GM23248 (cell line): Measurements from ENCODE around the gene SCP2. TPM values are rescaled to one million over a fixed set of nuclear protein-coding genes. Genes with fewer than 3 reads are reported as not detected.

ENCODE experiments used
- DNase-seq: peaks from one replicate; pipeline ENCODE4 v3.0.0-alpha.2; 2015
- H2AFZ ChIP-seq: fragments of 200-600 bp; sonication (generic); 2 replicates; pipeline ENCODE4 v1.6.1; 2016; ENCODE audit warnings: antibody characterized with exemption
- H3F3A ChIP-seq: fragments of 200-600 bp; sonication (generic); 2 replicates; pipeline ENCODE4 v1.6.1; 2016; ENCODE audit warnings: mild to moderate bottlenecking, antibody characterized with exemption, mixed run types; ENCODE audit not compliant: insufficient read depth
- H3K27ac ChIP-seq: fragments of 200-600 bp; sonication (generic); 2 replicates; pipeline ENCODE4 v1.5.1; 2016; ENCODE audit warnings: mild to moderate bottlenecking
- H3K27me3 ChIP-seq: fragments of 200-600 bp; sonication (generic); replicated peaks from 2 replicates; pipeline ENCODE4 v1.6.1; 2016; ENCODE audit warnings: mild to moderate bottlenecking; ENCODE audit not compliant: insufficient read depth
- H3K36me3 ChIP-seq: fragments of 200-600 bp; sonication (generic); 2 replicates; pipeline ENCODE4 v1.6.1; 2016; ENCODE audit warnings: low read depth, mild to moderate bottlenecking
- H3K4me1 ChIP-seq: fragments of 200-600 bp; sonication (generic); 2 replicates; pipeline ENCODE4 v1.6.1; 2016; ENCODE audit warnings: mild to moderate bottlenecking; ENCODE audit not compliant: insufficient read depth
- H3K4me2 ChIP-seq: fragments of 200-600 bp; sonication (generic); one replicate; pipeline ENCODE4 v1.6.1; 2016; ENCODE audit warnings: mild to moderate bottlenecking; ENCODE audit not compliant: unreplicated experiment
- H3K4me3 ChIP-seq: fragments of 200-600 bp; sonication (generic); 2 replicates; pipeline ENCODE4 v1.5.1; 2016; ENCODE audit warnings: mild to moderate bottlenecking
- H3K79me2 ChIP-seq: fragments of 200-600 bp; sonication (generic); 2 replicates; pipeline ENCODE4 v1.6.1; 2016; ENCODE audit warnings: mild to moderate bottlenecking; ENCODE audit not compliant: insufficient read depth
- H3K9ac ChIP-seq: fragments of 200-600 bp; sonication (generic); 2 replicates; pipeline ENCODE4 v1.6.1; 2016; ENCODE audit warnings: mild to moderate bottlenecking
- H3K9me2 ChIP-seq: fragments of 200-600 bp; sonication (generic); 2 replicates; pipeline ENCODE4 v1.6.1; 2016; ENCODE audit warnings: mixed run types, mild to moderate bottlenecking, moderate library complexity; ENCODE audit not compliant: insufficient read depth
- H3K9me3 ChIP-seq: fragments of 200-600 bp; sonication (generic); one replicate; pipeline ENCODE4 v1.6.1; 2017; ENCODE audit warnings: low read depth
- H4K20me1 ChIP-seq: fragments of 200-600 bp; sonication (generic); 2 replicates; pipeline ENCODE4 v1.6.0; 2016; ENCODE audit not compliant: insufficient read depth
- EZH2 ChIP-seq: fragments of 200-600 bp; sonication (generic); IDR thresholded peaks from 2 replicates; pipeline ENCODE4 v1.6.1; 2018; ENCODE audit warnings: antibody characterized with exemption, mild to moderate bottlenecking; ENCODE audit not compliant: insufficient read depth, poor library complexity, severe bottlenecking
- EZH2phosphoT487 ChIP-seq: fragments of 200-600 bp; sonication (generic); IDR thresholded peaks from 2 replicates; pipeline ENCODE4 v1.6.1; 2018; ENCODE audit warnings: antibody characterized with exemption, moderate library complexity, mild to moderate bottlenecking, low read depth; ENCODE audit not compliant: insufficient read depth
- WGBS, 2 experiments: methylation state at CpG; one replicate each; pipeline ENCODE4 v1.1.6; 2015 to 2017; ENCODE audit warnings: low lambda C conversion rate in 2 of 2, low coverage in 1 of 2; ENCODE audit errors: missing lambda C conversion rate in 2 of 2; 5-methylcytosine and 5-hydroxymethylcytosine counted together
- in situ Hi-C: fragments of 300-500 bp; cut with MboI; formaldehyde crosslinking; loops from 2 replicates; pipeline ENCODE4 v1.15.0; 2020
- polyA plus RNA-seq: library from polyadenylated mRNA; unstranded; fragments of >200 nt; fragmentation: Nextera tagmentation; extraction: Ambion mirVana; gene quantifications from 2 replicates; pipeline ENCODE4 v1.2.1, GENCODE V29; 2016
- total RNA-seq: library from RNA; depleted of rRNA; stranded (reverse); fragments of >200 nt; shearing (Covaris generic); gene quantifications from 2 replicates; pipeline ENCODE4 v1.2.3, GENCODE V29; 2014

Gene SCP2
- total and polyA plus RNA-seq, 2 experiments from 2014 or later, result 209 to 257 TPM

- Histone ChIP-seq H3F3A (peaks cover 68% of the 10 kb centered on the region), H3K4me1 (peaks cover 45% of the 10 kb centered on the region), H3K36me3 (peaks cover 12% of the 10 kb centered on the region), H3K9me3 (no peaks in the 10 kb centered on the region), H3K27me3 (no peaks in the 10 kb centered on the region), H3K79me2 (peaks cover 24% of the 10 kb centered on the region), H3K27ac (no peak overlapping the region), H2AFZ (no peak overlapping the region), H4K20me1 (no peaks in the 10 kb centered on the region), H3K9me2 (no peaks in the 10 kb centered on the region), H3K9ac (no peak overlapping the region), H3K4me3 (no peak overlapping the region), H3K4me2 (no peak overlapping the region)
- in situ Hi-C loops, result no loop called here
- WGBS, 2 experiments, result 97% methylated on average over 5 of the region's 5 CpGs
- no peak for DNase-seq
- TF ChIP-seq EZH2 (no peak), EZH2phosphoT487 (no peak)
Measured at GRCh38 chr1:53044926-53045325, 117.8 kb downstream of the SCP2 start.

GRCh38 chr1:53046930-53047329 lies 119.9 kb downstream of the SCP2 start:
- Histone ChIP-seq H2AFZ (no peak overlapping the region), H3K36me3 (peaks cover 27% of the 10 kb centered on the region), H3K27me3 (no peaks in the 10 kb centered on the region), H3K4me2 (peak overlapping the region; percentile 37), H3K79me2 (peaks cover 24% of the 10 kb centered on the region), H3F3A (peaks cover 60% of the 10 kb centered on the region), H3K4me3 (no peak overlapping the region), H3K9me3 (no peaks in the 10 kb centered on the region), H3K9ac (no peak overlapping the region), H4K20me1 (no peaks in the 10 kb centered on the region), H3K4me1 (peaks cover 45% of the 10 kb centered on the region), H3K9me2 (no peaks in the 10 kb centered on the region), H3K27ac (peak overlapping the region; percentile 61; the same call in 1 of the 2 replicates)
- 52 to 73% methylated on average over 2 of the region's 2 CpGs for WGBS, 2 experiments
- in situ Hi-C loops, result no loop called here
- no peak for TF ChIP-seq EZH2
- no peak for TF ChIP-seq EZH2phosphoT487
- peak; percentile 42 for DNase-seq

GRCh38 chr1:53047737-53048736 lies 121.0 kb downstream of the SCP2 start:
- peak overlapping the region; percentile 37 for H3K4me2 ChIP-seq
- H3K4me3 ChIP-seq, result no peak overlapping the region
- peaks cover 24% of the 10 kb centered on the region for H3K79me2 ChIP-seq
- H3K9me3 ChIP-seq, result no peaks in the 10 kb centered on the region
- no peak overlapping the region for H2AFZ ChIP-seq
- H3K36me3 ChIP-seq, result peaks cover 36% of the 10 kb centered on the region
- H3K27ac ChIP-seq, result peak overlapping the region; percentile 61
- H3K27me3 ChIP-seq, result no peaks in the 10 kb centered on the region
- no peaks in the 10 kb centered on the region for H4K20me1 ChIP-seq
- peaks cover 49% of the 10 kb centered on the region for H3F3A ChIP-seq
- peaks cover 42% of the 10 kb centered on the region for H3K4me1 ChIP-seq
- DNase-seq, result peak; percentile 78
- WGBS, 2 experiments, result 41 to 50% methylated on average over 5 of the region's 5 CpGs
- TF ChIP-seq EZH2 (no peak), EZH2phosphoT487 (no peak)
- no peaks in the 10 kb centered on the region for H3K9me2 ChIP-seq
- 0 out of 2 replicates have a peak overlapping the region, but pooled peaks have one; percentile 26 for H3K9ac ChIP-seq
- in situ Hi-C loops, result no loop called here

GRCh38 chr1:53048960-53049573 lies 122.0 kb downstream of the SCP2 start:
- H2AFZ ChIP-seq, result no peak overlapping the region
- TF ChIP-seq EZH2, result no peak
- TF ChIP-seq EZH2phosphoT487, result no peak

More at GRCh38 chr1:53048960-53049573, 122.0 kb downstream of the SCP2 start:
- no peak overlapping the region for H3K27ac ChIP-seq
- H3K4me1 ChIP-seq, result peaks cover 31% of the 10 kb centered on the region
- DNase-seq, result no peak
- H3K79me2 ChIP-seq, result peaks cover 24% of the 10 kb centered on the region
- peaks cover 36% of the 10 kb centered on the region for H3K36me3 ChIP-seq
- no peaks in the 10 kb centered on the region for H4K20me1 ChIP-seq
- in situ Hi-C loops, result no loop called here
- H3K9me2 ChIP-seq, result no peaks in the 10 kb centered on the region
- H3F3A ChIP-seq, result peaks cover 39% of the 10 kb centered on the region
- H3K4me2 ChIP-seq, result no peak overlapping the region
- 74 to 75% methylated on average over 3 of the region's 3 CpGs for WGBS, 2 experiments
- H3K9me3 ChIP-seq, result no peaks in the 10 kb centered on the region
- H3K27me3 ChIP-seq, result no peaks in the 10 kb centered on the region
- no peak overlapping the region for H3K4me3 ChIP-seq
- no peak overlapping the region for H3K9ac ChIP-seq
